ENCODE data around the gene ZDHHC22. TPM values are rescaled to one million over a fixed set of nuclear protein-coding genes. Genes with fewer than 3 reads are reported as not detected.

Gene ZDHHC22
- total RNA-seq, 1 donor from 2014 or later: 0.16 TPM

DNA sequence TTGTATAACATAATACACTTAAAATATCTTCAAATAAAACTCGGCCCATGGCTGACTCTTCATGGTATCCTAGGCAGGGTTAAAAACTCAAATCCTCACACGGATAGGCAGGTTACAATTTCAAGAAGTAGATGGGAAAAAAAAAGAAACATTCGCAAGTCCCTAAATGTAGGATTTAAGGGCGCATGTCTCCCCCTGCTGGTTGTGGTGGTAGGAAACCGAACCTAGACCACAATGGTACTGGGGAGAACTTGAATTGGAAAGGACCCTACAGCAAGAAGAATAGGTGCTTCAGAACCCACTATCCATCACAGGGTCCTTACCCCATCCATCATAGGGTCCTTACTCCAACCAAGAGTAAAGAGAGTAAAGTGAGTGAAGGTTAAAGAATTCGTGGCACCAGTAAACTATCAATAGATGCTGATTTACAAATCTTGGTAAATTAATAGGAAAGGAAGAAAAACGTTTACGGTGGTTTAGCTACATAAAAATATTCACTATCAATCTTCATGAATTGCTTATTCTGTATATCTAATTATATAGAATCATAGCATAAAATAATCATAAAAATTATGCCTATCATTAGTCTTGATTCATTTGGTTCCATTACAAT lies 46.8 kb downstream of the ZDHHC22 start:
- Mint-ChIP-seq H3K4me3 (ENCODE audit: unreplicated experiment) (peak overlapping the region; percentile 8), H3K27ac (ENCODE audit: unreplicated experiment) (no peak overlapping the region), H3K9me3 (ENCODE audit: unreplicated experiment) (peaks cover 6% of the 10 kb centered on the region), H3K4me1 (ENCODE audit: unreplicated experiment) (peaks cover 28% of the 10 kb centered on the region), H3K27me3 (ENCODE audit: unreplicated experiment) (peaks cover 3% of the 10 kb centered on the region), H3K36me3 (ENCODE audit: unreplicated experiment) (no peaks in the 10 kb centered on the region)
- DNase-seq (ENCODE audit: extremely low spot score, unreplicated experiment): peak; percentile 89
- TF ChIP-seq, protein P1, sequence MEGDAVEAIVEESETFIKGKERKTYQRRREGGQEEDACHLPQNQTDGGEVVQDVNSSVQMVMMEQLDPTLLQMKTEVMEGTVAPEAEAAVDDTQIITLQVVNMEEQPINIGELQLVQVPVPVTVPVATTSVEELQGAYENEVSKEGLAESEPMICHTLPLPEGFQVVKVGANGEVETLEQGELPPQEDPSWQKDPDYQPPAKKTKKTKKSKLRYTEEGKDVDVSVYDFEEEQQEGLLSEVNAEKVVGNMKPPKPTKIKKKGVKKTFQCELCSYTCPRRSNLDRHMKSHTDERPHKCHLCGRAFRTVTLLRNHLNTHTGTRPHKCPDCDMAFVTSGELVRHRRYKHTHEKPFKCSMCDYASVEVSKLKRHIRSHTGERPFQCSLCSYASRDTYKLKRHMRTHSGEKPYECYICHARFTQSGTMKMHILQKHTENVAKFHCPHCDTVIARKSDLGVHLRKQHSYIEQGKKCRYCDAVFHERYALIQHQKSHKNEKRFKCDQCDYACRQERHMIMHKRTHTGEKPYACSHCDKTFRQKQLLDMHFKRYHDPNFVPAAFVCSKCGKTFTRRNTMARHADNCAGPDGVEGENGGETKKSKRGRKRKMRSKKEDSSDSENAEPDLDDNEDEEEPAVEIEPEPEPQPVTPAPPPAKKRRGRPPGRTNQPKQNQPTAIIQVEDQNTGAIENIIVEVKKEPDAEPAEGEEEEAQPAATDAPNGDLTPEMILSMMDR (IDR thresholded peaks at IDR 0.05): peak; percentile 92

DNA sequence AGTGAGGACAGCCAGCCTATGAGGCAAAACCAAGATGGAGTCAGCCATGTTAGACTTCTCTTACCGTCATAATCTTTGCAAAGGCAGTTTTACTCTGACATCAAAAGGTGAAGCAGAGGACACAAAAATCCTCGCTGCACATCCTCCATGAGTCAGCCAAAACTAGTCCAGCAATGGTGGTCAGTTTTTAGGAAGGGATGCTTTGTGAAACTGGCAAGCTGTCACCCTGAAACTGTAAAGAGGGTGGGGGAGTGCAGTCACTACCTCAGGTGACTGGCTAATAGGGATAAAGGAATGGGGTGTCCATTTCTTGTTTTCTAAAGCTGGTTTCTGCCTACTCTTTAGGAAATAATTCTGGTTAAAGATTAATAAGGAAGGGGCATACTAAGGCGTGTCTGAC lies 48.9 kb downstream of the ZDHHC22 start:
- peaks cover 9% of the 10 kb centered on the region for H3K27me3 Mint-ChIP-seq (ENCODE audit: unreplicated experiment)
- no peaks in the 10 kb centered on the region for H3K36me3 Mint-ChIP-seq (ENCODE audit: unreplicated experiment)
- H3K4me3 Mint-ChIP-seq (ENCODE audit: unreplicated experiment): no peak overlapping the region
- H3K27ac Mint-ChIP-seq (ENCODE audit: unreplicated experiment): no peak overlapping the region
- H3K4me1 Mint-ChIP-seq (ENCODE audit: unreplicated experiment): peaks cover 14% of the 10 kb centered on the region
- H3K9me3 Mint-ChIP-seq (ENCODE audit: unreplicated experiment): peaks cover 7% of the 10 kb centered on the region
- TF ChIP-seq, protein P1 (IDR thresholded peaks at IDR 0.05): no peak
- DNase-seq (ENCODE audit: extremely low spot score, unreplicated experiment): no peak

DNA sequence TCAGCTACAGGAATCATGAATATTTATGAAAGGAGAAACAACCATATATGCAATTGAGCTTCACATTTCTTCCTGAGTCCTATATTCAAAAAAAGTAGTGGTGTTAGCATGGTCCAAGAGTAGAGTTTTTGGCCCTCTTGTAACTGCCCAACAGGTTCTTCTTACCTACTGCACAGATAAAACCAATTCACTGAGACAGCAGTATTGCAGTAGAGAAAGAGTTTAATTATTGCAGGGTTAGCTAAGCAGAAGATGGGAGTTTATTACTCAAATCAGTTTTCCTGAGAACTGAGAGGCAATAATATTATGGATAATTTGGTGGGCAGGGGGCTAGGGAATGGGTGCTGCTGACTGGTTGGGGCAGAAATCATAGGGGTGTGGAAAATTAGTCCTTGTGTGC lies 50.1 kb downstream of the ZDHHC22 start:
- DNase-seq (ENCODE audit: extremely low spot score, unreplicated experiment): no peak
- no peak overlapping the region for H3K4me3 Mint-ChIP-seq (ENCODE audit: unreplicated experiment)
- no peak overlapping the region for H3K27ac Mint-ChIP-seq (ENCODE audit: unreplicated experiment)
- peaks cover 7% of the 10 kb centered on the region for H3K4me1 Mint-ChIP-seq (ENCODE audit: unreplicated experiment)
- peaks cover 15% of the 10 kb centered on the region for H3K27me3 Mint-ChIP-seq (ENCODE audit: unreplicated experiment)
- TF ChIP-seq, protein P1 (IDR thresholded peaks at IDR 0.05): no peak
- peaks cover 7% of the 10 kb centered on the region for H3K9me3 Mint-ChIP-seq (ENCODE audit: unreplicated experiment)
- no peaks in the 10 kb centered on the region for H3K36me3 Mint-ChIP-seq (ENCODE audit: unreplicated experiment)

DNA sequence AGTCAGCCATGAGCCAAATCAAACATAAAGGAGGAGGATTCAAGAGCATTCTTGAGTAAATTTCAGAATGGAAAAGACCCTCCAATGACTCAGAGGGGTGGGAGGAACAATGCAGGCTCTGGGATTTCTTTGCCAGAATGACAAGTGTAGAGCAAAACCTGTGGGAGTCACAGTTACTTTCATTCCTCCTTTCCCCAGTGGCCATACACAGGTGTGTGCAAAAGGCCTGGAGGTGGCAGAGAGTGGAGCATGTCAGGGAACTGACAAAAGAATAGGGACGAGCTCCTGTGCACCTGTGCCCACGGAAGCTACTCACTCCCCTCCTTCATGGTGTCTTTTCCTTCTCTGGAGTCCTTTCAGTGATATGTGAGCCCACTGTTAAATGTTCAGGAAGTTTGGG lies 52.9 kb downstream of the ZDHHC22 start:
- H3K4me1 Mint-ChIP-seq (ENCODE audit: unreplicated experiment): no peaks in the 10 kb centered on the region
- no peak for DNase-seq (ENCODE audit: extremely low spot score, unreplicated experiment)
- no peak overlapping the region for H3K27ac Mint-ChIP-seq (ENCODE audit: unreplicated experiment)

DNA sequence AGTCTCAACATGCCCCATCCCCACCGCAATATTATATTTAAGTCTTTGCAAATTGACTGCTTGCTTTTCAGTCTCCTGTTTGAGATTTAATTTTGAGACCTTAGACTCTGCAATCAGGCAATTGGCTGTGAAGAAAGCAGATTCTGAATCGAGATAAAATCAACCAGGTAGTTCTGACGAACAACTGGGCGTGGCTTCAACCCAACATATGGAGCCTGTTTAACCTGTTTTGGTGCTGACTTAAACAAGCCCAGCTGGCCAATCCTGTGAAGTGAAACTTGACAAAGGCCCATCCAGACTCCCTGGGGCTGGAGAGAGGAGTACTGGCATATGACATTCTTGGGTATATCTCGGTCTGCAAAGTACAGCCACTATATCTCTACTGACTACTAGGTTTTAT lies 53.4 kb downstream of the ZDHHC22 start:
- Mint-ChIP-seq H3K27me3 (ENCODE audit: unreplicated experiment) (peaks cover 31% of the 10 kb centered on the region), H3K4me1 (ENCODE audit: unreplicated experiment) (no peaks in the 10 kb centered on the region), H3K27ac (ENCODE audit: unreplicated experiment) (no peak overlapping the region), H3K9me3 (ENCODE audit: unreplicated experiment) (peaks cover 7% of the 10 kb centered on the region), H3K4me3 (ENCODE audit: unreplicated experiment) (no peak overlapping the region), H3K36me3 (ENCODE audit: unreplicated experiment) (no peaks in the 10 kb centered on the region)
- DNase-seq (ENCODE audit: extremely low spot score, unreplicated experiment): no peak
- TF ChIP-seq, protein P1 (IDR thresholded peaks at IDR 0.05): no peak

More for the DNA sequence above, 52.9 kb downstream of the ZDHHC22 start:
- peaks cover 31% of the 10 kb centered on the region for H3K27me3 Mint-ChIP-seq (ENCODE audit: unreplicated experiment)
- TF ChIP-seq, protein P1 (IDR thresholded peaks at IDR 0.05): no peak
- peaks cover 7% of the 10 kb centered on the region for H3K9me3 Mint-ChIP-seq (ENCODE audit: unreplicated experiment)
- H3K36me3 Mint-ChIP-seq (ENCODE audit: unreplicated experiment): no peaks in the 10 kb centered on the region
- no peak overlapping the region for H3K4me3 Mint-ChIP-seq (ENCODE audit: unreplicated experiment)

Measured in osteocyte (in vitro differentiated cells).